A673 (cell line): ENCODE results near the gene ABCC10. TPM values are rescaled to one million over a fixed set of nuclear protein-coding genes. Genes with fewer than 3 reads are reported as not detected.

Experiments used
- BruUV-seq: library from RNA; stranded (reverse); fragments of 400-500 nt; replicated peaks from 2 replicates; lab custom pipeline; 2021; lab: Mats Ljungman, UMichigan
- CTCF ChIA-PET: fragments of 300-600 bp; sonication (Branson Sonifier 250); formaldehyde crosslinking; loops from one replicate; lab custom pipeline; 2022; ENCODE audit warnings: antibody characterized with exemption; lab: Charles Lee
- POLR2A ChIA-PET: fragments of 300-600 bp; sonication (Branson Sonifier 250); formaldehyde crosslinking; loops from one replicate; lab custom pipeline; 2022; ENCODE audit warnings: antibody characterized with exemption; ENCODE audit not compliant: low non-redundant PET; lab: Charles Lee
- DNase-seq: peaks from one replicate; pipeline ENCODE4 v3.0.0-alpha.2; 2015; ENCODE audit warnings: low spot score
- H3K27ac ChIP-seq: fragments of 200-600 bp; sonication (generic); 2 replicates; pipeline ENCODE4 v1.5.1; 2016; ENCODE audit warnings: mixed run types, low read depth, mild to moderate bottlenecking, mixed read lengths, antibody characterized with exemption, low read length; ENCODE audit not compliant: poor library complexity, severe bottlenecking
- H3K27me3 ChIP-seq: fragments of 200-600 bp; sonication (generic); replicated peaks from 2 replicates; pipeline ENCODE4 v1.6.1; 2017; ENCODE audit warnings: mixed run types, low read depth, mild to moderate bottlenecking, mixed read lengths, antibody characterized with exemption, low read length; ENCODE audit not compliant: insufficient read depth, poor library complexity
- H3K36me3 ChIP-seq: fragments of 200-600 bp; sonication (generic); 2 replicates; pipeline ENCODE4 v1.6.1; 2016; ENCODE audit warnings: mixed run types, mild to moderate bottlenecking, mixed read lengths, antibody characterized with exemption, low read length; ENCODE audit not compliant: insufficient read depth, poor library complexity, severe bottlenecking
- H3K4me1 ChIP-seq: fragments of 200-600 bp; sonication (generic); 2 replicates; pipeline ENCODE4 v1.6.1; 2017; ENCODE audit warnings: mixed run types, mild to moderate bottlenecking, mixed read lengths, antibody characterized with exemption, low read length; ENCODE audit not compliant: insufficient read depth, poor library complexity, severe bottlenecking
- H3K4me3 ChIP-seq: fragments of 200-600 bp; sonication (generic); 2 replicates; pipeline ENCODE4 v1.5.1; 2016; ENCODE audit warnings: low read depth, mixed run types, mild to moderate bottlenecking, mixed read lengths, low read length; ENCODE audit not compliant: poor library complexity, severe bottlenecking
- H3K9me3 ChIP-seq: fragments of 200-600 bp; sonication (generic); 2 replicates; pipeline ENCODE4 v1.6.1; 2016; ENCODE audit warnings: mixed run types, low read depth, mild to moderate bottlenecking, mixed read lengths, antibody characterized with exemption, low read length; ENCODE audit not compliant: poor library complexity, severe bottlenecking
- CTCF ChIP-seq: fragments of 300-800, 200-600 bp; sonication (generic); conservative IDR thresholded peaks from 2 replicates; pipeline ENCODE4 v1.5.1; 2017; ENCODE audit warnings: low read depth, mild to moderate bottlenecking, antibody characterized with exemption, low read length, moderate library complexity, mixed read lengths
- EZH2 ChIP-seq: fragments of 200-600 bp; sonication (generic); IDR thresholded peaks from 2 replicates; pipeline ENCODE4 v1.6.1; 2017; ENCODE audit warnings: borderline replicate concordance, low read depth, mild to moderate bottlenecking, mixed read lengths, antibody characterized with exemption, low read length; ENCODE audit not compliant: poor library complexity, severe bottlenecking
- intact Hi-C: fragments of 100-400 bp; cut with micrococcal nuclease; formaldehyde crosslinking; loops from one replicate; pipeline ENCODE4 v1.10.0; 2022; ENCODE audit not compliant: unreplicated experiment
- total RNA-seq: library from RNA; stranded (reverse); gene quantifications from 2 replicates; pipeline ENCODE4 v1.2.3, GENCODE V29; 2021

The ABCC10 gene
- total RNA-seq, 1 experiment from 2014 or later, result 46.4 TPM

DNA sequence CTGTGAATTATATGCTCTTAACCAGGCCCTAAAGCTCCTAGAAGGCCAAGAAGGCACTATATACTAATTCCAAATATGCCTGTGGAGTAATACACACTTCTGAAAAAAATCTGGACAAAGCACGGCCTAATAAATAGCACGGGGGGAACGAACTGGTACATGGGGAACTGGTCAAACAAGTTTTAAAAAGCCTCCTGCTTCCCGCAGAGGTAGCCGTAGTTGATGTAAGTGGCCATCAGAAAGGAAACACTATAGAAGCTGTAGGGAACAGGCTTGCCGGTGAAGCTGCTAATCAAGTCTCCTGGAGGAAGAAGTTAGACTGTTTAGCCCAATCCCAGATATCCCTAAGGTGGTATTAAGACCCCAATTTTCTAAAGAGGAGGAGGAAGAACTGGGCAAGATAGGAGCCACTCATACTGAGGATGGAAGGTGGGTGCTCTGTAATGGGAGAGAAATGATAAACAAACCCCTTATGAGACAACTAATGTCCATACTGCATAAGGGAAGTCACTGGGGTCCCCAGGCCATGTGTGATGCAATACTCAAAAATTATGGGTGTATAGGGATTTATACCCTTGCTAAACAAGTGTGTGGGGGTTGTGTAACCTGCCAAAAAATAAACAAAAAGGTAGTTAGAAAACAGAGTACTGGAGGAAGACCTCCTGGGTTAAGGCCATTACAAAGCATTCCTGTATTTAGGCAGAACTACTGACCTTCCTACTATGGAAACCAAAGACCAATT, 30.8 kb upstream of the ABCC10 start:
- TF ChIP-seq CTCF (no peak), EZH2 (no peak)
- Histone ChIP-seq H3K4me1 (no peaks in the 10 kb centered on the region), H3K36me3 (no peaks in the 10 kb centered on the region), H3K4me3 (no peak overlapping the region), H3K9me3 (no peaks in the 10 kb centered on the region), H3K27me3 (no peaks in the 10 kb centered on the region), H3K27ac (no peak overlapping the region)
- BruUV-seq, result no TSS peak
- POLR2A ChIA-PET, result no interaction called here
- no peak for DNase-seq
- intact Hi-C loops, result no loop called here
- CTCF ChIA-PET, result no interaction called here

DNA sequence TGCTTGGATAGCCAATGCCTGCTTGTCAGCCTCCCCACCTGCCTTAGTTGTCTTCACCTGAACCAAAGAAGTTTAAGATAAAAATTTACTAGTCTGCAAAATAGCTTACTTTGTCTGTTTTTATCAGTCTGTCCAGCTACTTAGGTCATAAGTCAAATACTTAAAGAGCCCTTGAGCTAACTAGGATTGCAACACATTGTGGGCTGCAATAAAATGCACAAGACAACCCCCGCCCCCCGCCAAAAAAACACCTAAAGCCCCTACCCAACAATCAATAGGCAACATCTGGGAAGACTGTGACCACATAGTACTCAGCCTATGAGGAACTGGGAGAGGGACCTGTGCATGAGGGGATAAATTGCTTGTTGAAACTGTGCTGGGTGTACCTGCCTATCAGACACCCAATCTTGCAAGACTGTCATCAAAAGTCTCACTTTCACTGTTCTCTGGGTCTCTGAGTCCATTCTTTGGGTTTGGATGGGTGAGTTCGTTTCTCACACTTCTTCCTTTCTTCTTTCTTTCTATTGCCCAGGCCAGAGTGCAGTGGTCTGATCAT, 27.3 kb upstream of the ABCC10 start:
- no peak for TF ChIP-seq EZH2
- no peak for TF ChIP-seq CTCF
- intact Hi-C loops, result no loop called here
- no peaks in the 10 kb centered on the region for H3K9me3 ChIP-seq
- no peaks in the 10 kb centered on the region for H3K27me3 ChIP-seq
- no peak for DNase-seq
- no peaks in the 10 kb centered on the region for H3K4me1 ChIP-seq
- no peak overlapping the region for H3K27ac ChIP-seq
- POLR2A ChIA-PET, result no interaction called here
- H3K36me3 ChIP-seq, result no peaks in the 10 kb centered on the region
- no peak overlapping the region for H3K4me3 ChIP-seq
- no TSS peak for BruUV-seq
- CTCF ChIA-PET, result interaction anchor here (1.5 kb wide), 1 partner anchor 14 kb away, joined by 5 read pairs; no protein-coding TSS in a partner anchor

GRCh38 chr6:43401730-43402129, 25.6 kb upstream of the ABCC10 start:
- ChIA-PET POLR2A (no interaction called here), CTCF (no interaction called here)
- Histone ChIP-seq H3K9me3 (no peaks in the 10 kb centered on the region), H3K36me3 (no peaks in the 10 kb centered on the region), H3K27me3 (no peaks in the 10 kb centered on the region), H3K27ac (no peak overlapping the region), H3K4me1 (no peaks in the 10 kb centered on the region), H3K4me3 (no peak overlapping the region)
- intact Hi-C loops, result no loop called here
- BruUV-seq, result no TSS peak
- no peak for DNase-seq
- TF ChIP-seq CTCF (no peak), EZH2 (no peak)
